ENCODE results near the gene GARIN3.

GARIN3 gene

GRCh38 chr5:157166214-157167213 lies at the start of gene GARIN3:
TSS of gene GARIN3 (minus strand) at chr5:157166264. CDS start at chr5:157166168, 96 bp downstream.
- DNase-seq, result no peak

GRCh38 chr5:157215514-157216167 lies 49.6 kb upstream of the GARIN3 start:
- DNase-seq, result no peak

GRCh38 chr5:157214861-157215513 lies 48.9 kb upstream of the GARIN3 start:
- peak in 1 of 2 donors; percentile 66 for DNase-seq

GRCh38 chr5:157214415-157214814 lies 48.4 kb upstream of the GARIN3 start:
- DNase-seq, result no peak

GRCh38 chr5:157213527-157214243 lies 47.6 kb upstream of the GARIN3 start:
- no peak for DNase-seq

- DNase-seq, result no peak
Measured at GRCh38 chr5:157212307-157212706, 46.2 kb upstream of the GARIN3 start.

- DNase-seq, result peak in 1 of 2 donors; percentile 64
Measured at GRCh38 chr5:157210652-157211051, 44.6 kb upstream of the GARIN3 start.

- no peak for DNase-seq
Measured at GRCh38 chr5:157205708-157206107, 39.6 kb upstream of the GARIN3 start.

GRCh38 chr5:157204765-157205164 lies 38.7 kb upstream of the GARIN3 start:
- peak; percentile 39 to 77 for DNase-seq

- DNase-seq, result peak; percentile 50 to 58
Measured at GRCh38 chr5:157203417-157203816, 37.4 kb upstream of the GARIN3 start.

GRCh38 chr5:157201857-157202256 lies 35.8 kb upstream of the GARIN3 start:
- no peak for DNase-seq

GRCh38 chr5:157198277-157198986 lies 32.4 kb upstream of the GARIN3 start:
- peak; percentile 49 to 70 for DNase-seq

GRCh38 chr5:157197086-157197485 lies 31.0 kb upstream of the GARIN3 start:
- DNase-seq, result peak; percentile 43 to 65

GRCh38 chr5:157196045-157196444 lies 30.0 kb upstream of the GARIN3 start:
- peak in 1 of 2 donors; percentile 80 for DNase-seq

GRCh38 chr5:157193699-157194424 lies 27.8 kb upstream of the GARIN3 start:
- peak; percentile 54 to 80 for DNase-seq

GRCh38 chr5:157189223-157189622 lies 23.2 kb upstream of the GARIN3 start:
- no peak for DNase-seq

- DNase-seq, result peak in 1 of 2 donors; percentile 28
Measured at GRCh38 chr5:157188270-157188669, 22.2 kb upstream of the GARIN3 start.

- DNase-seq, result peak in 1 of 2 donors; percentile 49
Measured at GRCh38 chr5:157187046-157187754, 21.1 kb upstream of the GARIN3 start.

GRCh38 chr5:157186309-157187045 lies 20.4 kb upstream of the GARIN3 start:
- DNase-seq, result peak in 1 of 2 donors; percentile 42

- peak in 1 of 2 donors; percentile 33 for DNase-seq
Measured at GRCh38 chr5:157185122-157185521, 19.1 kb upstream of the GARIN3 start.

All from CD4-positive, alpha-beta T cell treated with Interleukin-4 for 1 hour (primary cell).